Activated naive CD4-positive, alpha-beta T cell treated with anti-CD3 and anti-CD28 coated beads, Interleukin-2, amount 50 U/mL, for 72 hours (primary cell): ENCODE measurements around the gene AK8. TPM values are rescaled to one million over a fixed set of nuclear protein-coding genes. Genes with fewer than 3 reads are reported as not detected.

Experiments used
- ATAC-seq, 2 donors: fragments of 150-1000 bp; cut with Tn5 transposase; 2 replicates each; pipeline ENCODE4 v1.10.0; 2021; ENCODE audit warnings: mild to moderate bottlenecking in 2 of 2, moderate library complexity in 2 of 2
- DNase-seq, 2 donors: peaks; one replicate each; pipeline ENCODE4 v3.0.0; 2021 to 2022; ENCODE audit warnings: low spot score in 2 of 2
- H3K27ac Mint-ChIP-seq, 2 donors: one replicate each; pipeline ENCODE4 v1.8.0; 2022; ENCODE audit warnings: mild to moderate bottlenecking in 2 of 2, mixed read lengths in 2 of 2
- H3K36me3 Mint-ChIP-seq, 2 donors: one replicate each; pipeline ENCODE4 v1.8.0; 2022; ENCODE audit warnings: mixed read lengths in 2 of 2
- H3K9me3 Mint-ChIP-seq, 2 donors: one replicate each; pipeline ENCODE4 v1.8.0; 2022; ENCODE audit warnings: mixed read lengths in 2 of 2
- total RNA-seq, 2 donors: library from RNA; stranded (reverse); gene quantifications; one replicate each; pipeline ENCODE4 v1.2.3, GENCODE V29; 2022

Gene AK8
- total RNA-seq, 2 donors from 2014 or later = not detected

GRCh38 chr9:132846109-132846917, 31.8 kb downstream of the AK8 start:
- no peak for ATAC-seq
- Mint-ChIP-seq H3K27ac (no peak overlapping the region), H3K9me3 (no peaks in the 10 kb centered on the region), H3K36me3 (no peaks in the 10 kb centered on the region)
- DNase-seq = no peak

DNA sequence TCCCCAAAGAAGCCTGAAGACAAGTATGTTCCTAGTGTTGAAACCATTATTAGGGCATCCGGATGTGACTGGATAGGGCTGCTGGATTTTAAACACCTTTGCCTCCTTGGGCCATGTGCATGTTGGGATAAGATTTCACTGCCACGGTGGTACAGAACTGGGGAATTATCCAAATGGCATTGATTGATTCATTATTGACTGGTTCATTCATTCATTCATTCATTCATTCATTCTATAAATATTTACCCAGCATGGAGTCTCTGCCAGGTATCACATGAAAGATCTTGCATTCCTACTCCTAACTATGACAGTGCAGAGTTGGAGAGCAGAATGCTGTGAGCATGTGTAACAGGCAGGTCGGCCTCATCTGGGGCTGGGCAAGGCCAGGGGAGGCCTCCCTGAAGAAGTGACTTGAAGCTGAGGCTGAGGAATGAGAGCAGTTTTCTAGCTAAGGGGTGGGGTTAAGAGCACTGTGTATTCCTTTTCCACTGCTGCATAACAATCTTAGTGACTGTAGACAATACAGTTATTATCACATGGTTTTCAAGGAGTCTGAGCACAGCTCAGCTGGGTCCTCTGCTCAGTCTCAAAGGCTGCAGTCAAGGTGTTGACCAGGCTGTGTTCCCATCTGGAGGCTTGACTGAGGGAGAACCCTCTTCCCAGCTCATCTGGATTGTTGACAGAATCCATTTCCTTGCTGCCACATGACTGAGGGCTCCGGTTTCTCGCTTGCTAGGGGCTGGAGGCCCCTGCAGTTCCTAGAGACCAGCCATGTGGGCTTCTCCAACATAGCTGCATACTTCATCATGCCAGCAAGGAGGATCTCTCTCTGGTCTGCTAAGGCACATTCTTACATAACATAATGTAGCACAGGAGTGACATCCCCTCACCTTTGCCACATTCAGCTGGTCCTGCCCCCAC, 35.7 kb downstream of the AK8 start:
- H3K27ac Mint-ChIP-seq = no peak overlapping the region
- no peaks in the 10 kb centered on the region for H3K36me3 Mint-ChIP-seq
- H3K9me3 Mint-ChIP-seq = no peaks in the 10 kb centered on the region
- DNase-seq (no peak), ATAC-seq (no peak)

- Mint-ChIP-seq H3K36me3 (no peaks in the 10 kb centered on the region), H3K27ac (no peak overlapping the region), H3K9me3 (no peaks in the 10 kb centered on the region)
- ATAC-seq (no peak), DNase-seq (no peak)
Observed at GRCh38 chr9:132840980-132841379, 37.1 kb downstream of the AK8 start.

DNA sequence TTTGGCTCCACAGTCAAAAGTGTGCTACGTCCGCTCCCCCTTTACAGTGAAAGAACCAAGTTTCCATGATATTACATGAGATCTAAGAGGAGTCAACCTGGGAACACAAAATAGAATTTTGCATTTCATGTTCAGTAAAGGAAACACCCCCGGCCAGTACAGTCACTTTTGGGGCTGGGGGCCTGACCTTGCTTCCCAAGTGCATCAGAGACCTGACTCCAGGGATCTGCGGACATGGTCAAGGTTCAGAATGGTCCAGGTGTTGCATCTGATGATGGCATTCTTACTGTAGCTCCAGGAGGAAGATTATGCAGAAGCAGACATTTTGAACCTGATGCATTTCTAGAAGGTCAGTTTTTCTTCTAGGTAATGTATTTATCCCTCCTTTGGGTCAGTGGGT, 39.8 kb downstream of the AK8 start:
- Mint-ChIP-seq H3K9me3 (no peaks in the 10 kb centered on the region), H3K36me3 (no peaks in the 10 kb centered on the region), H3K27ac (no peak overlapping the region)
- no peak for DNase-seq
- no peak for ATAC-seq

DNA sequence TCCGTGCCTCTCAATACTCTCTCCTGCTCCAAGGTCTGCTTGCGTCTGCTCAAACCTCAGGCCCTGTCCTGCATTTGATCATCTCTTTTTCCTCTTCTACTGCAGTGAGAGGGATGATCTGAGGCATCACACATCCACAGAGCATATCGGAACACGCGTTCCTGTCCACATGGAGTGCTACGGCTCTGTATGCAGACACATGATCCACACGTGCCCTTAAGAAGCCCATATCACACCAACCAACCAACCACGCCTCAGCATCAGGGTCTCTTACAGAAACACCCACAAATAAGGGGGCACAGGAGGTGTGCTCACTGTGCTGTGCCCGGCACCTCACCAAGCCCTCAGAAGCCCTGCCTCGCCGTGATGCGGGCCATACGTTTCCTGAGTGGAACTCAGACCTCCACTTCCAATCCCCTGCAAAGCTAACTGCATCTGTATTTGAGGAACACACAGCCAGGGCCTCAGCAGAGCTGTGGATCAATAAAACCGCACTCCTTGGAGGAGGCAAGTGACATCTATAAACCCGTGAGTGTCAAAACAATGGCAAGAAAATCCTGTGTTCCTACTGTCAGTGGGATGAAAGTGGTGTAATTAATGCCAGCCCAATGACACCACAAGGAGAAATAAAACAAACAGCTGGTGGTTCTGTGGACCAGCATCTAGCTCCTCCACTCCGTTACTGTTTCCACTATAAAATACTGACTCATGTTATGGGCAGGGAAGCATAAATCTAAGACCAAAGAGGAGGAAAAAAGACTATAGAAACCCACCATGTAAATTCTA, 40.4 kb downstream of the AK8 start:
- DNase-seq (no peak), ATAC-seq (no peak)
- Mint-ChIP-seq H3K27ac (peak overlapping the region in 1 of 2 donors; percentile 60), H3K9me3 (no peaks in the 10 kb centered on the region), H3K36me3 (no peaks in the 10 kb centered on the region)

GRCh38 chr9:132834343-132834742, 43.7 kb downstream of the AK8 start:
- ATAC-seq (no peak), DNase-seq (no peak)
- H3K27ac Mint-ChIP-seq = no peak overlapping the region
- H3K9me3 Mint-ChIP-seq = no peaks in the 10 kb centered on the region
- no peaks in the 10 kb centered on the region for H3K36me3 Mint-ChIP-seq

- Mint-ChIP-seq H3K36me3 (no peaks in the 10 kb centered on the region), H3K9me3 (no peaks in the 10 kb centered on the region), H3K27ac (no peak overlapping the region)
- ATAC-seq (no peak), DNase-seq (no peak)
Observed at GRCh38 chr9:132833550-132834121, 44.4 kb downstream of the AK8 start.

DNA sequence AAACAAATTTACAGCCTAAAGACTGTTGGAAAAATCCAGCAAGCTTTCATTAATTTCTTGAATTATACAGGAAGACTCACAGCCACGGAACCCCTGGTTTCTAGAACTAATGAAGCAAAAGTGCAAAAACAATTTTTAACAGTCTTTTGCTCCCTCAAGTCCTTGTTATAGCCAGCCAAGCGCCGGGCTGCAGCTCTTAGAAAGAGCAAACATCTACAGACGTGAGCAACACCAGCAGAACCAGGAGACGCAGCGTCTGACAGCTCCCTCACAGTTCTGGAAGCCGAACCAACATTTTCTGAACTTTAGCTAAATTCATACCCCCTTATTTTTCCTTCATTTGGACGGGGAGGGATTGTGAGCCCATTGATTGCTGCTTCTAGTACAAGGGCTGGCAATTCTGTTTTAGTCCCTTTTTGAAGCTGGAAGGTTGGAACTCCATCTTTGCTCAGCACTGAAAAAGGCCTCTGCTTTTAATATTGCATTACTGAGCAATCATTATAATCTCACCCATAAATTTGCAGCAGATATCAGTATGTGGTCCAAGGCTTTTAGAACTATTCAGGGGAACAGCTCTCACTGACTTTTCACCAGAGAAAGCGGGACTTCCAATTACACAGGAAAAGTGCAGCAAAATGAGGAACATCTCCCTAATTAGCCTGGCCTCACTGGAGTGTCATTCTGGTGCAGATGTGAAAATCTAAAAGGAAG, 45.8 kb downstream of the AK8 start:
- ATAC-seq (no peak), DNase-seq (no peak)
- Mint-ChIP-seq H3K27ac (no peak overlapping the region), H3K9me3 (no peaks in the 10 kb centered on the region), H3K36me3 (no peaks in the 10 kb centered on the region)

DNA sequence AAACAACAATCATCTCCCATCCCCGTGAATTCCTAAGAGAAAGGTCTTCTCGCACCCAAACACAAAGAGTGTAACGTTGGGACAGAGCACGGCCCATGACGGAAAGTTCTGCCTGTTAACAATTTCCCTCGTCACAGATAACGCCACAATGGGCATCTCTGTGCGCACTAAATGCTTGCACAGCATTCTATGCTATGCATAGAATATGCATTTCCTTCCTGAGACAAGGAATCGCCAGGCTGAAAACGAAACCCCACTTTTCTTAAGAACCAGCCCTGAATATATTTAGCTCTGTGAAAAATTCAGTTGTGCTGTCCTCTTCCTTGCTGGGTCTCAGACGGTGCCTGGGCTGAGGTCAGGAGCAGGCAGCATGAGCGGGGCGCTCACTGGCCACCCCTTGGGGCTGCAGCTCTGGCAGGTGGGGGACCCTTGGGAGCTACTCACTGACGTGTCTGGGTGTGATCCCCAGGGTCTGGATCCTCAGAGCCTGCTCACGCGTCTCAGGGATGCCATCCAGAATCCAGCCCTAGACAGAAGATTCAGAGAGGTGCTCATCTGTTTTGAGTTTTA, 49.8 kb downstream of the AK8 start:
- no peak for DNase-seq
- no peaks in the 10 kb centered on the region for H3K9me3 Mint-ChIP-seq
- no peaks in the 10 kb centered on the region for H3K36me3 Mint-ChIP-seq
- no peak for ATAC-seq
- no peak overlapping the region for H3K27ac Mint-ChIP-seq

DNA sequence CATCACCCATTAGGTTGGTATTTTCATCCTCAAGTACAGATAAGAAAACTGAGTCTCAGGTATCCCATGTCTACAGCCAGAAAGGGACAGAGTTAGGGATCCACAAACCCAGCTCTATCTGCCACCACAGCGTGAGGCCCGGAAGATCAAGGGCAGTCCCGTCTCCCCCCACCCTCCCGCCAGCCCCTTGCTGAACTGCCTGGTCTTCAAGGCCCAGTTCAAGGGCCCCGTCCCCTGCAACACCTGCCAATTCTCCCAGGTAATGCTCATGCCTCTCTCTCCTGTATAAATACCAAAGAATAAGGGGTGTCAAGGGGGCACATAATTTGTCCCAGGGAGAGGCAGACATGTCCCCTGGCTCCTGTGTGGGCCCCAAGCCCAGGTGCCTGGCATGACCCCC, 50.7 kb downstream of the AK8 start:
- Mint-ChIP-seq H3K36me3 (no peaks in the 10 kb centered on the region), H3K9me3 (no peaks in the 10 kb centered on the region), H3K27ac (peak overlapping the region in 1 of 2 donors; percentile 50)
- ATAC-seq (no peak), DNase-seq (no peak)

GRCh38 chr9:132826621-132827365, 51.3 kb downstream of the AK8 start:
- no peak for DNase-seq
- ATAC-seq = no peak
- H3K27ac Mint-ChIP-seq = peak overlapping the region in 1 of 2 donors; percentile 29
- no peaks in the 10 kb centered on the region for H3K9me3 Mint-ChIP-seq
- H3K36me3 Mint-ChIP-seq = no peaks in the 10 kb centered on the region

DNA sequence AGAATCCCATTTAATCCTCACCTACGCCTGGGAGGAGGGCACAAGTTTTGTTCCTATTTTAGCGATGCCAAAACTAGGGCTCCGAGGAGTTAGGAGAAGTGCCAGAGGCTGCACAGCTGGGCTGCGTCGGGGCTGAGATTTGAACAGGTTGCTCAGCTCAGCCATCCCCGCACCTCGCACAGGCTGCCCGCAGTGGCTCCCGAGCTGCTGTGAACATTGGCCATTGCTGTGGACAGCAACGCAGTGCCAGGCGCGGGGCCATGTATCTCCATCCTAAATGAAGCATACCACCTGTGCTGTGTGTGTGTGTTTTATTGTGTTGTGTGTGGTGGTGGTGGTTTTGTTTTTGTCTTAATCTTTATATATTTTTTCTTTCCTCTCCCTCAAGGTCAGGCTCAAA, 52.0 kb downstream of the AK8 start:
- ATAC-seq = no peak
- no peaks in the 10 kb centered on the region for H3K9me3 Mint-ChIP-seq
- H3K36me3 Mint-ChIP-seq = no peaks in the 10 kb centered on the region

GRCh38 chr9:132825430-132825829, 52.7 kb downstream of the AK8 start:
- ATAC-seq (no peak), DNase-seq (no peak)
- H3K36me3 Mint-ChIP-seq = no peaks in the 10 kb centered on the region
- no peaks in the 10 kb centered on the region for H3K9me3 Mint-ChIP-seq
- H3K27ac Mint-ChIP-seq = no peak overlapping the region

More for the DNA sequence above, 52.0 kb downstream of the AK8 start:
- no peak for DNase-seq
- no peak overlapping the region for H3K27ac Mint-ChIP-seq

- DNase-seq (no peak), ATAC-seq (no peak)
- H3K9me3 Mint-ChIP-seq = no peaks in the 10 kb centered on the region
- no peak overlapping the region for H3K27ac Mint-ChIP-seq
- no peaks in the 10 kb centered on the region for H3K36me3 Mint-ChIP-seq
Observed at GRCh38 chr9:132824951-132825350, 53.1 kb downstream of the AK8 start.

DNA sequence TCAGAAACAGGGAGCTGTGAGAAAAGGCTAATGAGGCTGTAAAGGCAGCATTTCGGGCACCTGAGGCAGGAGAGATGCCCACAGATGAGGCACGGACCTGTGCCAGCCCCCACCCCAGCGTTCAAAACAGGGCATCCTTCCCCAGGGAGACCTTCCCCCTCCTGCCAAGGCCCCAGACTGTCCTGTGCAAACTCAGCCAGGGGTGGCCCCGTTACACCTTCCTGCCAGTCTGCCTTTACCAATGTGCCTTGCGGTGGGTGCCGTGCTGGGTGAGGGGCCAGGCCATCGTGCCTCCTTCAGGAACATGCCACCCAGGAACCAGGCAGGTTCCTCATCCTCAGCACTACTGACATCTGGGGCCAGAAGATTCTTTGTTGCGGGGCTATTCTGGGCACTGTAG, 53.9 kb downstream of the AK8 start:
- Mint-ChIP-seq H3K9me3 (no peaks in the 10 kb centered on the region), H3K36me3 (no peaks in the 10 kb centered on the region), H3K27ac (no peak overlapping the region)
- ATAC-seq = no peak
- no peak for DNase-seq
